Measurements from ENCODE around the gene RGS7.

The RGS7 gene

DNA sequence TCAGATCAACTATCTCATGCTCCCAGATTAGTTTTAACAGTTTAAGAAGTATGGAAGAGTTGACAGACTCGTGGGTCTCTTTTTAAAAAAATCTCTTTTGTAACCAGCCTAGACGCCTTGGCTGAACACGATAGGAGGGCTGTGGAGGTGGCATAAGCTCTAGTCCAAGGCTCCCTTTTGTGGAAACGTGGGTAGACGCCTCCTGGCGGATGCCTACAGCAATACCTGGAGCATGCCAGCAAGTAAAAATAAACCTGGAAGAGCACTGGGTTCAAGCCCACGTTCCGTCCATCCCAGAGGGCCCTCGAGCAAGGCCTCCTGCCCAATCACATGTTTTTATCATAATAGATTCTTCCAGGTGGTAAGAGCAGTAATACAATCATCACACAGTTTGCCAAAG lies 87.9 kb downstream of the RGS7 start:
- Histone ChIP-seq H3K4me1 (ENCODE audit: control insufficient read depth, low read depth, low read length) (no peaks in the 10 kb centered on the region), H3K36me3 (ENCODE audit: control insufficient read depth, low read depth, low read length) (no peaks in the 10 kb centered on the region), H3K27me3 (ENCODE audit: control insufficient read depth, insufficient read depth, low read length) (no peaks in the 10 kb centered on the region), H3K9ac (ENCODE audit: low read length) (no peak overlapping the region), H3K9me3 (ENCODE audit: control insufficient read depth, low read depth, low read length) (no peaks in the 10 kb centered on the region), H3K4me3 (ENCODE audit: low read length) (no peak overlapping the region), H3K27ac (ENCODE audit: low read length) (no peak overlapping the region)

DNA sequence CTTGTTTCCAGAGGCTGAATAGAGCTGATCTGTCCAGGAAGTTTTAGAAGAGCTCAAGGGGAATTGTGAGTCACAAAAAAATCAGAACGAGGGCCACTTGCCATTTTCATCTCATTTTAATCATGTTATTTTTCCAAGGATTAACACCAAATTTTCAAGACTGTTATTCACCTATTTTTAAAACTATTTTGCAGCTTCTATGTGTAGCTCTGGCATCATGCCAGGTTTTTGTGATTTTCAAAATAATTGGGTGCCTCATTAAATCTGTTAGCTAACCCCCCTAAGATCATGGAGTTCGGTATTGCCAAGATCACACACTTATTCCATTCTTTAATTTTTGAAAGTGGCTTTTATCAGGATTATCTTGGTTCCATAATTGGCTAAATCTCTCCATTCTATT lies 90.9 kb downstream of the RGS7 start:
- Histone ChIP-seq H3K4me1 (ENCODE audit: control insufficient read depth, low read depth, low read length) (no peaks in the 10 kb centered on the region), H3K9me3 (ENCODE audit: control insufficient read depth, low read depth, low read length) (no peaks in the 10 kb centered on the region), H3K9ac (ENCODE audit: low read length) (no peak overlapping the region), H3K36me3 (ENCODE audit: control insufficient read depth, low read depth, low read length) (no peaks in the 10 kb centered on the region), H3K4me3 (ENCODE audit: low read length) (no peak overlapping the region), H3K27ac (ENCODE audit: low read length) (no peak overlapping the region), H3K27me3 (ENCODE audit: control insufficient read depth, insufficient read depth, low read length) (no peaks in the 10 kb centered on the region)

DNA sequence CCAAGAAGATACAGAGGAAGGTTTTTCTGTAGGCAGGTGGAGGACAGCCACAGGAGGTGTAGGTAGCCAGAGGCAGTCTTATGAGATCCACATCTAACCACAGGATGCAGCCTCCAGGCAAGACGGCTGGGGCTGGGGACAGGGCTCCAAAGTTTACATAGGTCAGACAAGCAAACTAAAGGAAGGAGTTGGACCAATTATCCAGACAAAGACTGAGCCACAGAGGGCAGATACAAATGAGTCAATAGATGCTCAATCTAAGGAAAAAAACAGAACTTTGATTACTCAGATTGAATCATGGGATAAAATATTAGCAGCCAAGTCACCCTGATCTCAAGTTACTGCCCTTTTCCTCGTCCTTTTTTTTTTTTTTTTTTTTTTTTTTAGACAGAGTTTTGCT lies 91.6 kb downstream of the RGS7 start:
- no peaks in the 10 kb centered on the region for H3K36me3 ChIP-seq (ENCODE audit: control insufficient read depth, low read depth, low read length)
- H3K27me3 ChIP-seq (ENCODE audit: control insufficient read depth, insufficient read depth, low read length): no peaks in the 10 kb centered on the region
- no peak overlapping the region for H3K27ac ChIP-seq (ENCODE audit: low read length)
- no peaks in the 10 kb centered on the region for H3K4me1 ChIP-seq (ENCODE audit: control insufficient read depth, low read depth, low read length)
- no peaks in the 10 kb centered on the region for H3K9me3 ChIP-seq (ENCODE audit: control insufficient read depth, low read depth, low read length)
- no peak overlapping the region for H3K9ac ChIP-seq (ENCODE audit: low read length)
- no peak overlapping the region for H3K4me3 ChIP-seq (ENCODE audit: low read length)

DNA sequence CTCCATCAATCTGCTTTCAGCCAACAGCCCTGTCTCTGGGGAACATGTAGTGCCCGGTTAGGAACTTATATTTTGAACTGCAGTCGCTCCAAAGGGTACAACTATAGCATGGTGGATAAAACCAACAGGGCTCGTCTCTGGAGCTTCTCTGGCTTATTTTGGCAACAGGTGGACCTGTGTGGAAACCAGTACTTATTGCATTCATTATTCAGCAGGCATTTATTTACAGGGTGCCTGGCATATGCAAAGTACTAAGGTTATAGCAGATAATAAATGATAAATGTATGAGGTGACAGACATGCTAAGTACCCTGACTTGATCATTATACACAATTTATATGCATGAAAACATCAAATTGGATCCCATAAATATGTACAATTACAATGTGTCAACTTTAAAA lies 93.7 kb downstream of the RGS7 start:
- no peaks in the 10 kb centered on the region for H3K36me3 ChIP-seq (ENCODE audit: control insufficient read depth, low read depth, low read length)
- H3K27ac ChIP-seq (ENCODE audit: low read length): no peak overlapping the region
- H3K4me3 ChIP-seq (ENCODE audit: low read length): no peak overlapping the region
- no peaks in the 10 kb centered on the region for H3K4me1 ChIP-seq (ENCODE audit: control insufficient read depth, low read depth, low read length)
- H3K9me3 ChIP-seq (ENCODE audit: control insufficient read depth, low read depth, low read length): no peaks in the 10 kb centered on the region
- H3K27me3 ChIP-seq (ENCODE audit: control insufficient read depth, insufficient read depth, low read length): no peaks in the 10 kb centered on the region
- no peak overlapping the region for H3K9ac ChIP-seq (ENCODE audit: low read length)

DNA sequence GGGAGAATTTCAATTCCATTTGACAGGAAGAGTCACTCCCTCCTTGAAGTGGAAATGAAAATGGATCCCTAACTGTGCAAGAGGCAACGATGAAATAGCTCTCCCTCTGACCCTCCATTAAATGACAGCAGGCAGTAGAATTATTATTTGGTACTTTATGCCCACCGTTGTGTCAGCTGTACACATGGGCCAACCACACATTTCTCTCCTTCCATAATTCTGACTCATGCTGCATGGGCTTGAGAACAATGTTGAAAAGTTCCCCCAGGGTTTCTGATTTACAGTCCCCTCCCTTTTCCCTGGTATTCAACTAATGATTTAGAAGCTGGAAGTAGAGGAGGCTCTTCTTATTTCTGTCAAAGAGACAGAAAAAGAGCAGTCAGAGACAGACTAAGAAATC lies 103.5 kb downstream of the RGS7 start:
- no peaks in the 10 kb centered on the region for H3K9me3 ChIP-seq (ENCODE audit: control insufficient read depth, low read depth, low read length)
- no peaks in the 10 kb centered on the region for H3K27me3 ChIP-seq (ENCODE audit: control insufficient read depth, insufficient read depth, low read length)

DNA sequence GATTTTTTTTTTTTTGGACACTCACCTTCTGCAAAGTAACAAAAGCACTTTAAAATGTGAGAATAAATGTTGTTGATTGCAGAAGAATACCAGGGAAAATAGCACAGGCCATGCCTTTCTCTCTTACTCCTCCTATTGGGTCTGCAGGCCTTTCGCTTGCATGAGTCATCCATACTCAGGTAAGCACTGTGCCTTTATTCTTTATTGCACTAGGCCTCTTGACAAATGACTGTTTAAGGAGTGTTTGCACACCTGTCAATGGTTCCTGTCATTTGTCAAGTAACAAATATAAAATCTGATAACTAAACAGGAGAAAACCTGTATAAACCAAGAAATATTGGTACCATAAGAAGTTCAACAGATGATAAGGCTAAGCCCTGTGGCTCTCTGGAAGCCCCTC lies 106.5 kb downstream of the RGS7 start:
- Histone ChIP-seq H3K4me3 (ENCODE audit: low read length) (no peak overlapping the region), H3K27me3 (ENCODE audit: control insufficient read depth, insufficient read depth, low read length) (no peaks in the 10 kb centered on the region), H3K36me3 (ENCODE audit: control insufficient read depth, low read depth, low read length) (no peaks in the 10 kb centered on the region), H3K27ac (ENCODE audit: low read length) (no peak overlapping the region), H3K4me1 (ENCODE audit: control insufficient read depth, low read depth, low read length) (no peaks in the 10 kb centered on the region), H3K9me3 (ENCODE audit: control insufficient read depth, low read depth, low read length) (no peaks in the 10 kb centered on the region), H3K9ac (ENCODE audit: low read length) (no peak overlapping the region)

More for the DNA sequence above, 103.5 kb downstream of the RGS7 start:
- Histone ChIP-seq H3K9ac (ENCODE audit: low read length) (no peak overlapping the region), H3K4me3 (ENCODE audit: low read length) (no peak overlapping the region), H3K36me3 (ENCODE audit: control insufficient read depth, low read depth, low read length) (no peaks in the 10 kb centered on the region), H3K4me1 (ENCODE audit: control insufficient read depth, low read depth, low read length) (no peaks in the 10 kb centered on the region), H3K27ac (ENCODE audit: low read length) (no peak overlapping the region)

DNA sequence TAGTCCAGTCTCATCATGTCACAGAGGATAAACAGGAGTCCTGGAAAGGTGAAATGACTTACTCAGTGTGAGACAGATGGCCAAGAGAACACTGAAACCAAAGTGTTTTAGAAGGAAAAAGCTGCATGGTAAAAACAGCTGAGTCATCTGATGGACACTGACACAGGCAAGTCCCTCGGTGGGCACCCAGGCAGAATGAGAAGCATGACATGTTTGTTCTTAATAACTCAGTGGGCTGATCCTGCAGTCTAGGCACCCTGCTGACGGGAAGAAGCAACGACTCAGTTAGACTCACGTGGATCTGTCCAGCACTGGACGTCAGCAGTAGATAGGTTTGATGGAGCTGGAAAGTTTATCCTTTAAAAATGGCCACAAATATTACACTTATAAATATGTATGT lies 116.9 kb downstream of the RGS7 start:
- Histone ChIP-seq H3K36me3 (ENCODE audit: control insufficient read depth, low read depth, low read length) (no peaks in the 10 kb centered on the region), H3K9me3 (ENCODE audit: control insufficient read depth, low read depth, low read length) (no peaks in the 10 kb centered on the region), H3K27me3 (ENCODE audit: control insufficient read depth, insufficient read depth, low read length) (no peaks in the 10 kb centered on the region), H3K4me3 (ENCODE audit: low read length) (no peak overlapping the region), H3K27ac (ENCODE audit: low read length) (no peak overlapping the region), H3K4me1 (ENCODE audit: control insufficient read depth, low read depth, low read length) (no peaks in the 10 kb centered on the region), H3K9ac (ENCODE audit: low read length) (no peak overlapping the region)

DNA sequence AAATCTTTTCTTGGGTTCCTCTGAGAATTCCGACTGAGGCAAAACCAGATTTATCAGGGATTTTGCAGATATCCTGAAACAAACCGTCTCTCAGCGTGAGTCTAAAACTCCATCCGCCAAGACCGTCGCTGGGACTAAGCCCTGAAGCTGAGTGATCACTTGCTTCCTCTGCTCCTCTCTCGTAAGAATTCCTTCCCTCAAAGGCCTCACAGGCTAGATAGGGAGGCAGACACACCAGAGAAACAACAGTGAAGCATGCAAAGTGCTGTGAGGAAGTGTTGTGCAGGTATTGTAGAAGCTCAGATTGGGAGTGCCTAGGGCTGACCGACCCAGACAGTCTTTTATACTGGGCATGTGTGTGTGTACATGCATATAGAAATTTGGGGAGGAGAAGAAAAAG lies 119.1 kb downstream of the RGS7 start:
- Histone ChIP-seq H3K4me3 (ENCODE audit: low read length) (no peak overlapping the region), H3K4me1 (ENCODE audit: control insufficient read depth, low read depth, low read length) (no peaks in the 10 kb centered on the region), H3K9ac (ENCODE audit: low read length) (no peak overlapping the region), H3K27ac (ENCODE audit: low read length) (no peak overlapping the region), H3K9me3 (ENCODE audit: control insufficient read depth, low read depth, low read length) (no peaks in the 10 kb centered on the region), H3K27me3 (ENCODE audit: control insufficient read depth, insufficient read depth, low read length) (no peaks in the 10 kb centered on the region), H3K36me3 (ENCODE audit: control insufficient read depth, low read depth, low read length) (no peaks in the 10 kb centered on the region)

DNA sequence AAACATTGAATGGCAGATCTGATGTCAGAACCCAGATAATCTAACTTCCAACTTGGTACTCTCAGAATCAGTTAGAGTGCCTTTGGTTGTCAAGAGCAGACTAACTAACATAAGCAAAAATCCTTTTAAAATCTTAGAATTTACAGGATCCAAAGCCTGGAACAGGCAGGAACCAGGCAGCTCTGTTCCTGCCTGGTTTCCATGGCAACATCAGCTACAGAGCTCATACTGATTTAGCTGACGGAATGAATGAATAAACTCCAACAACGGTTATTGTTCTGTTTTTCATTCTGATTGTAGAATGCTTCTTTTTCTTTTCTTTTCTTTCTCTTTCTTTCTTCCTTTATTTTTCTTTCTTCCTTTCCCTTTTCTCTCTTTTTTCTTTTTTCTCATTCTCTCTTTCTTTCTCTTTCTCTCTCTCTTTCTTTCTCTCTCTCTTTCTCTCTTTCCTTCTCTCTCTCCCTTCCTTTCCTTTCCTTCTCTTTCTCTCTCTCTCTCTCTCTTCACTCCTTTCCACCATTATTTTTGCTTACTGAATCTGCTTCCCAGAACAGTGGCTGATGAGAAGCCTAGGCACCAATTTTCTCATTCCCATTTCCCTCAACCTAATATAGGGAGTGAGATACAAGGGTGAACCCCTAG lies 121.6 kb downstream of the RGS7 start:
- H3K9ac ChIP-seq (ENCODE audit: low read length): peak overlapping the region; percentile 38
- H3K36me3 ChIP-seq (ENCODE audit: control insufficient read depth, low read depth, low read length): no peaks in the 10 kb centered on the region
- no peaks in the 10 kb centered on the region for H3K27me3 ChIP-seq (ENCODE audit: control insufficient read depth, insufficient read depth, low read length)
- no peaks in the 10 kb centered on the region for H3K9me3 ChIP-seq (ENCODE audit: control insufficient read depth, low read depth, low read length)
- H3K4me1 ChIP-seq (ENCODE audit: control insufficient read depth, low read depth, low read length): no peaks in the 10 kb centered on the region
- H3K4me3 ChIP-seq (ENCODE audit: low read length): no peak overlapping the region
- peak overlapping the region; percentile 24 for H3K27ac ChIP-seq (ENCODE audit: low read length)

DNA sequence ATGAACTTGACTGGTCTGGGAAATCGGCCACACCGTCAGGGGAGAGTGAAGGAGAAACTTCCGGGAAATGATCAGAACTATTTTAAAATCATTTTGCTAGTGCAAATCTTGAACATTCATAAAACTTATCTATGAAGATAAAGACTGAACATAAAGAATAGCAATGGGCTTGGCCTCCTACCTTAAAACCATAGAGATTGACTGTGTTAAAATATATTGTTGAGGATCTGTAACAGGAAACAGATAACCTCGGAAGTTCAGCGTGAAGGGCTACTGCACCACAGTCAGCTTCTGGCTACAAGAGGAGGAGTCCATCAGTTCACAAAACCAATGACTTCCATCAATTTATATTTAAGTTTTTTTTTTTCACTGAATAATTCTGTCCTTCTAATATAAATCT lies 127.3 kb downstream of the RGS7 start:
- no peak overlapping the region for H3K27ac ChIP-seq (ENCODE audit: low read length)

DNA sequence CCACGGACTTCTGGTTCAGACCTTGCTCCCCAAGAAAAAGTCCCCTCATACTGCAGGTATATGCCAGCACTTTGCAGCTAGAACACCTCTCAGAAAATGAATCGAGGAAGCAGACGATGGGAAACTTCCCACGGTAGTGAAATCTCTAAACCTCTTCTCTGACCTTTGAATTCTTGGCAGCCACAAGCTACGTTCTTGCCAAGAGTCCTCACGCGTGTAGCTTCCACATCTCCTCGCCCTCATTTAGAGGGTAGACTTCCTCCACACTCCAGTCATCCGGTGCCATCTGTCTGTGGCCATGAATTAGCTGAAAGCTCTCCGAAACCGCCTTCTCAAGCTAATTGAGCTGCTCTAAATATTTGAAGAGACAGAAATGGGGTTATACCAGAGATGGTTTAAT lies 127.8 kb downstream of the RGS7 start:
- H3K27ac ChIP-seq (ENCODE audit: low read length): no peak overlapping the region
- no peaks in the 10 kb centered on the region for H3K9me3 ChIP-seq (ENCODE audit: control insufficient read depth, low read depth, low read length)
- H3K36me3 ChIP-seq (ENCODE audit: control insufficient read depth, low read depth, low read length): no peaks in the 10 kb centered on the region
- H3K27me3 ChIP-seq (ENCODE audit: control insufficient read depth, insufficient read depth, low read length): no peaks in the 10 kb centered on the region
- H3K4me1 ChIP-seq (ENCODE audit: control insufficient read depth, low read depth, low read length): peaks cover 8% of the 10 kb centered on the region
- no peak overlapping the region for H3K4me3 ChIP-seq (ENCODE audit: low read length)
- no peak overlapping the region for H3K9ac ChIP-seq (ENCODE audit: low read length)

More for the DNA sequence above, 127.3 kb downstream of the RGS7 start:
- no peak overlapping the region for H3K4me3 ChIP-seq (ENCODE audit: low read length)
- H3K36me3 ChIP-seq (ENCODE audit: control insufficient read depth, low read depth, low read length): no peaks in the 10 kb centered on the region
- H3K27me3 ChIP-seq (ENCODE audit: control insufficient read depth, insufficient read depth, low read length): no peaks in the 10 kb centered on the region
- peaks cover 8% of the 10 kb centered on the region for H3K4me1 ChIP-seq (ENCODE audit: control insufficient read depth, low read depth, low read length)
- H3K9ac ChIP-seq (ENCODE audit: low read length): no peak overlapping the region
- no peaks in the 10 kb centered on the region for H3K9me3 ChIP-seq (ENCODE audit: control insufficient read depth, low read depth, low read length)

DNA sequence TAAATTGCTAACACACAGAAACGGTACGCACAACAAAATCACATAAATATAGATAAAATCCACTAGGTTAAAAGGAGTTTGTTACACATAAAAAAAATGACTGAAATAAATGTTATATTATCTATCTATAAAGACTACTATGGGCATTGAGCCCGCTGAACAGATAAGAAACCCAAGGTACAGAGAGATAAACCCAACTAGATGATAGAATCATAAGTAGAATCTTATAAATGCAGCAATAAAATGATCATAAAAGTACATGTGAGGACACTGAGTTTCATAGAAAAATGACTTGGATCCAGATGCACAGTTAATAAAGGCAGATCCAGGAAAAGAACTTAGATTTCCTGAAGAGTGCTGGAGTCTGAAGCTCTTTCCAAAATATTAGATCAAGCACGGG lies 128.7 kb downstream of the RGS7 start:
- Histone ChIP-seq H3K9ac (ENCODE audit: low read length) (no peak overlapping the region), H3K27ac (ENCODE audit: low read length) (no peak overlapping the region), H3K4me1 (ENCODE audit: control insufficient read depth, low read depth, low read length) (peaks cover 8% of the 10 kb centered on the region), H3K36me3 (ENCODE audit: control insufficient read depth, low read depth, low read length) (no peaks in the 10 kb centered on the region), H3K9me3 (ENCODE audit: control insufficient read depth, low read depth, low read length) (no peaks in the 10 kb centered on the region), H3K4me3 (ENCODE audit: low read length) (no peak overlapping the region), H3K27me3 (ENCODE audit: control insufficient read depth, insufficient read depth, low read length) (no peaks in the 10 kb centered on the region)

Data from iPS-18a (cell line).